WI38 (cell line): ENCODE measurements around the gene MLLT10.
A peak's percentile ranks its signal among the peaks of the same experiment; 100 is the strongest.

Source experiments
- H3K4me3 ChIP-seq: 2 replicates; pipeline ENCODE4 v1.5.1; 2011; ENCODE audit warnings: low read depth, mild to moderate bottlenecking, control low read depth, low read length
- CTCF ChIP-seq: IDR thresholded peaks from 2 replicates; pipeline ENCODE4 v1.5.1; 2012; ENCODE audit warnings: low read depth, mild to moderate bottlenecking, control low read depth, low read length

Gene MLLT10

GRCh38 chr10:21519397-21519933 is 14.6 kb upstream of the MLLT10 start:
- H3K4me3 ChIP-seq = peak overlapping the region; percentile 68
- TF ChIP-seq CTCF = no peak

GRCh38 chr10:21519941-21520436 is 14.0 kb upstream of the MLLT10 start:
- no peak for TF ChIP-seq CTCF
- H3K4me3 ChIP-seq = peak overlapping the region; percentile 68

GRCh38 chr10:21520509-21520908 is 13.5 kb upstream of the MLLT10 start:
- TF ChIP-seq CTCF = no peak

GRCh38 chr10:21520949-21521348 is 13.1 kb upstream of the MLLT10 start:
- no peak for TF ChIP-seq CTCF
- no peak overlapping the region for H3K4me3 ChIP-seq

More at GRCh38 chr10:21520509-21520908, 13.5 kb upstream of the MLLT10 start:
- peak overlapping the region; percentile 68 for H3K4me3 ChIP-seq

GRCh38 chr10:21521751-21522533 is 12.1 kb upstream of the MLLT10 start:
- TF ChIP-seq CTCF = no peak
- H3K4me3 ChIP-seq = no peak overlapping the region

GRCh38 chr10:21522631-21523406 is 11.2 kb upstream of the MLLT10 start:
- no peak for TF ChIP-seq CTCF
- no peak overlapping the region for H3K4me3 ChIP-seq

- TF ChIP-seq CTCF = no peak
- H3K4me3 ChIP-seq = no peak overlapping the region
These were observed 10.4 kb upstream of the MLLT10 start for GRCh38 chr10:21523557-21524008.
